ENCODE results near the gene SC5D. TPM values are rescaled to one million over a fixed set of nuclear protein-coding genes. Genes with fewer than 3 reads are reported as not detected.
A peak's percentile ranks its signal among the peaks of the same experiment; 100 is the strongest.

The SC5D gene
- total RNA-seq, 1 donor from 2014 or later = 57.7 TPM

GRCh38 chr11:121291319-121291718 lies 1.3 kb upstream of the SC5D start:
- no peak for TF ChIP-seq CTCF (IDR thresholded peaks at IDR 0.05; ENCODE audit: partially characterized antibody, unreplicated experiment)
- no peaks in the 10 kb centered on the region for H3K36me3 Mint-ChIP-seq (ENCODE audit: unreplicated experiment)
- peaks cover 3% of the 10 kb centered on the region for H3K27me3 Mint-ChIP-seq (ENCODE audit: unreplicated experiment)
- H3K4me3 Mint-ChIP-seq (ENCODE audit: unreplicated experiment) = no peak overlapping the region
- peaks cover 7% of the 10 kb centered on the region for H3K9me3 Mint-ChIP-seq (ENCODE audit: unreplicated experiment)
- peaks cover 21% of the 10 kb centered on the region for H3K4me1 Mint-ChIP-seq (ENCODE audit: low read depth, unreplicated experiment)
- no peak for DNase-seq
- no peak overlapping the region for H3K27ac Mint-ChIP-seq (ENCODE audit: unreplicated experiment)

GRCh38 chr11:121291896-121292494 lies 576 bp upstream of the SC5D start:
- Mint-ChIP-seq H3K27ac (ENCODE audit: unreplicated experiment) (peak overlapping the region; percentile 97), H3K27me3 (ENCODE audit: unreplicated experiment) (peaks cover 3% of the 10 kb centered on the region), H3K36me3 (ENCODE audit: unreplicated experiment) (no peaks in the 10 kb centered on the region), H3K4me3 (ENCODE audit: unreplicated experiment) (peak overlapping the region; percentile 94), H3K4me1 (ENCODE audit: low read depth, unreplicated experiment) (peaks cover 23% of the 10 kb centered on the region), H3K9me3 (ENCODE audit: unreplicated experiment) (peaks cover 7% of the 10 kb centered on the region)
- TF ChIP-seq CTCF (IDR thresholded peaks at IDR 0.05; ENCODE audit: partially characterized antibody, unreplicated experiment) = no peak
- no peak for DNase-seq

GRCh38 chr11:121293288-121293594 lies 670 bp downstream of the SC5D start:
- peaks cover 3% of the 10 kb centered on the region for H3K27me3 Mint-ChIP-seq (ENCODE audit: unreplicated experiment)
- no peak for DNase-seq
- no peaks in the 10 kb centered on the region for H3K36me3 Mint-ChIP-seq (ENCODE audit: unreplicated experiment)
- no peak for TF ChIP-seq CTCF (IDR thresholded peaks at IDR 0.05; ENCODE audit: partially characterized antibody, unreplicated experiment)
- peaks cover 23% of the 10 kb centered on the region for H3K4me1 Mint-ChIP-seq (ENCODE audit: low read depth, unreplicated experiment)
- H3K27ac Mint-ChIP-seq (ENCODE audit: unreplicated experiment) = peak overlapping the region; percentile 97
- peaks cover 7% of the 10 kb centered on the region for H3K9me3 Mint-ChIP-seq (ENCODE audit: unreplicated experiment)
- peak overlapping the region; percentile 94 for H3K4me3 Mint-ChIP-seq (ENCODE audit: unreplicated experiment)

GRCh38 chr11:121295246-121296029 lies 2.9 kb downstream of the SC5D start:
- H3K4me1 Mint-ChIP-seq (ENCODE audit: low read depth, unreplicated experiment) = peaks cover 27% of the 10 kb centered on the region

More at GRCh38 chr11:121295246-121296029, 2.9 kb downstream of the SC5D start:
- no peak for DNase-seq
- no peak for TF ChIP-seq CTCF (IDR thresholded peaks at IDR 0.05; ENCODE audit: partially characterized antibody, unreplicated experiment)
- Mint-ChIP-seq H3K36me3 (ENCODE audit: unreplicated experiment) (no peaks in the 10 kb centered on the region), H3K27ac (ENCODE audit: unreplicated experiment) (peak overlapping the region; percentile 5), H3K27me3 (ENCODE audit: unreplicated experiment) (peaks cover 3% of the 10 kb centered on the region), H3K4me3 (ENCODE audit: unreplicated experiment) (peak overlapping the region; percentile 67), H3K9me3 (ENCODE audit: unreplicated experiment) (peaks cover 7% of the 10 kb centered on the region)

Measured in glutamatergic neuron (in vitro differentiated cells).